CD4-positive, alpha-beta memory T cell (primary cell): ENCODE results near the gene DHRS13. TPM values are rescaled to one million over a fixed set of nuclear protein-coding genes. Genes with fewer than 3 reads are reported as not detected.

Experiments used
- CTCF ChIA-PET: fragments of 350-600 bp; sonication (Branson Sonifier 250); formaldehyde crosslinking; loops from one replicate; lab custom pipeline; 2021; ENCODE audit warnings: inconsistent platforms; ENCODE audit not compliant: partially characterized antibody; lab: Charles Lee
- POLR2A ChIA-PET: fragments of 350-600 bp; sonication (Branson Sonifier 250); formaldehyde crosslinking; loops from one replicate; lab custom pipeline; 2021; ENCODE audit not compliant: partially characterized antibody; lab: Charles Lee
- DNase-seq, 5 donors: peaks; one replicate each; pipeline versions ENCODE4 v3.0.0 to v3.0.0-alpha.2; 2020 to 2022; ENCODE audit warnings: mixed read lengths in 1 of 5
- H3K27ac ChIP-seq: one replicate; pipeline ENCODE4 v1.7.0; 2013; ENCODE audit warnings: low read depth, low read length
- H3K27me3 ChIP-seq: 2 replicates; pipeline ENCODE4 v1.7.0; 2013; ENCODE audit warnings: mild to moderate bottlenecking, low read length, moderate library complexity; ENCODE audit not compliant: insufficient read depth
- H3K36me3 ChIP-seq: 2 replicates; pipeline ENCODE4 v1.7.0; 2013; ENCODE audit warnings: mild to moderate bottlenecking, low read length, moderate library complexity; ENCODE audit not compliant: insufficient read depth
- H3K4me1 ChIP-seq: 2 replicates; pipeline ENCODE4 v1.7.0; 2013; ENCODE audit warnings: mild to moderate bottlenecking, low read length, moderate library complexity; ENCODE audit not compliant: insufficient read depth
- H3K4me3 ChIP-seq, 2 donors: one replicate each; pipeline ENCODE4 v1.7.0; 2013; ENCODE audit warnings: low read length in 2 of 2, mild to moderate bottlenecking in 1 of 2
- H3K9me3 ChIP-seq, 2 donors: one replicate each; pipeline ENCODE4 v1.7.0; 2013; ENCODE audit warnings: low read length in 2 of 2, control low read depth in 1 of 2; ENCODE audit not compliant: control insufficient read depth in 1 of 2
- H3K27ac Mint-ChIP-seq, 7 donors: one replicate each; pipeline ENCODE4 v1.8.0; 2020 to 2021; ENCODE audit warnings: mixed read lengths in 7 of 7, mild to moderate bottlenecking in 6 of 7, inconsistent platforms in 3 of 7, moderate library complexity in 3 of 7
- H3K27me3 Mint-ChIP-seq, 2 donors: one replicate each; pipeline ENCODE4 v1.8.0; 2020 to 2021; ENCODE audit warnings: mixed read lengths in 2 of 2
- H3K36me3 Mint-ChIP-seq, 2 donors: one replicate each; pipeline ENCODE4 v1.8.0; 2020 to 2021; ENCODE audit warnings: mixed read lengths in 2 of 2, inconsistent platforms in 1 of 2, mild to moderate bottlenecking in 1 of 2
- H3K4me1 Mint-ChIP-seq, 4 donors: one replicate each; pipeline ENCODE4 v1.8.0; 2020 to 2021; ENCODE audit warnings: mixed read lengths in 4 of 4, mild to moderate bottlenecking in 1 of 4
- H3K4me3 Mint-ChIP-seq, 8 donors: one replicate each; pipeline ENCODE4 v1.8.0; 2020 to 2021; ENCODE audit warnings: mixed read lengths in 8 of 8, mild to moderate bottlenecking in 7 of 8, moderate library complexity in 6 of 8, inconsistent platforms in 3 of 8
- H3K9me3 Mint-ChIP-seq, 8 donors: one replicate each; pipeline ENCODE4 v1.8.0; 2020 to 2021; ENCODE audit warnings: mixed read lengths in 8 of 8, mild to moderate bottlenecking in 5 of 8, inconsistent platforms in 3 of 8, moderate library complexity in 1 of 8
- intact Hi-C: fragments of 100-400 bp; cut with micrococcal nuclease; formaldehyde crosslinking; loops from one replicate; pipeline ENCODE4 v1.15.1; 2023
- polyA plus RNA-seq, 2 donors: library from polyadenylated mRNA; unstranded; fragments of 300-500 nt; fragmentation: Illumina TruSeq; gene quantifications; one replicate each; pipeline ENCODE4 v1.2.3, GENCODE V29; 2021
- total RNA-seq, 2 experiments: library from RNA; stranded (reverse); gene quantifications; one replicate each; pipeline ENCODE4 v1.2.3, GENCODE V29; 2021

DHRS13 gene
- total RNA-seq: 10 to 100 TPM; 44.6 to 49.6 TPM
- 10 to 100 TPM; 15.1 to 19.6 TPM for polyA plus RNA-seq

GRCh38 chr17:28902819-28903545 is at the start of gene DHRS13:
Gene DHRS13 (minus strand): TSS chr17:28903079. CDS start chr17:28902944, 135 bp downstream.
- H3K4me3 Mint-ChIP-seq: peak within 1 kb of the TSS; percentile 83 to 97 (median 90)

GRCh38 chr17:28951991-28952975 is 49.4 kb upstream of the DHRS13 start:
- no peaks in the 10 kb centered on the region for H3K9me3 ChIP-seq
- no peaks in the 10 kb centered on the region for H3K9me3 Mint-ChIP-seq
- H3K4me3 Mint-ChIP-seq: no peak overlapping the region
- H3K27me3 Mint-ChIP-seq: no peaks in the 10 kb centered on the region
- peaks cover 6 to 21% of the 10 kb centered on the region in 2 donors for H3K36me3 Mint-ChIP-seq
- CTCF ChIA-PET: interaction anchor here (0.7 to 7.4 kb wide), 35 partner anchors 13 to 305 kb away, joined by 3 to 95 read pairs (median 5); partner anchors contain the start of genes DHRS13, FLOT2, NEK8 and PROCA1
- H3K36me3 ChIP-seq: no peaks in the 10 kb centered on the region
- peak overlapping the region; percentile 86 to 92 for H3K4me3 ChIP-seq
- no peak overlapping the region for H3K27ac Mint-ChIP-seq
- H3K4me1 ChIP-seq: peaks cover 29% of the 10 kb centered on the region
- H3K27me3 ChIP-seq: no peaks in the 10 kb centered on the region
- DNase-seq: peak; percentile 94 to 99 (median 99)
- H3K27ac ChIP-seq: peak overlapping the region; percentile 86
- POLR2A ChIA-PET: interaction anchor here (0.6 to 9.9 kb wide), 44 partner anchors 9 to 665 kb away, joined by 3 to 257 read pairs (median 4); partner anchors contain the start of genes ABHD15, BLTP2, DHRS13 and FAM222B
- intact Hi-C loops: loop anchor here (1.0 to 5.0 kb wide), 10 partner anchors 49 to 343 kb away; partner anchors contain the start of genes BLTP2, DHRS13, FAM222B and NEK8
- H3K4me1 Mint-ChIP-seq: peaks cover 12 to 20% (median 18%) of the 10 kb centered on the region in 4 donors

More at GRCh38 chr17:28902819-28903545, at the start of gene DHRS13:
- peaks cover 22% of the 10 kb centered on the region for H3K36me3 ChIP-seq
- H3K4me1 Mint-ChIP-seq: peaks cover 31 to 50% (median 37%) of the 10 kb centered on the region in 4 donors
- H3K27ac ChIP-seq: peak within 1 kb of the TSS; percentile 76
- H3K36me3 Mint-ChIP-seq: peaks cover 21 to 45% of the 10 kb centered on the region in 2 donors
- DNase-seq: peak; percentile 93 to 98 (median 96)
- no peaks in the 10 kb centered on the region for H3K9me3 ChIP-seq
- intact Hi-C loops: loop anchor here (1.0 kb wide), 8 partner anchors 13 to 175 kb away; partner anchors contain the start of genes FAM222B and NEK8
- POLR2A ChIA-PET: interaction anchor here (0.5 to 9.9 kb wide), 15 partner anchors 10 to 191 kb away, joined by 3 to 193 read pairs (median 8); partner anchors contain the start of genes ERAL1, FAM222B, NEK8 and PHF12
- peaks cover 35% of the 10 kb centered on the region for H3K4me1 ChIP-seq
- peak within 1 kb of the TSS; percentile 77 to 95 for H3K4me3 ChIP-seq
- CTCF ChIA-PET: interaction anchor here (0.5 to 4.6 kb wide), 29 partner anchors 9 to 183 kb away, joined by 3 to 48 read pairs (median 5); partner anchors contain the start of genes FAM222B, NEK8, PHF12 and RPL23A
- H3K27me3 ChIP-seq: no peaks in the 10 kb centered on the region
- H3K9me3 Mint-ChIP-seq: no peaks in the 10 kb centered on the region
- no peaks in the 10 kb centered on the region for H3K27me3 Mint-ChIP-seq
- H3K27ac Mint-ChIP-seq: peak within 1 kb of the TSS; percentile 89 to 97 (median 93)

GRCh38 chr17:28951428-28951990 is 48.6 kb upstream of the DHRS13 start, which contains the start of gene PHF12:
Gene PHF12 (minus strand): TSS chr17:28951518. CDS start chr17:28950960, 558 bp downstream.
- H3K27me3 Mint-ChIP-seq: no peaks in the 10 kb centered on the region
- ChIA-PET CTCF (interaction anchor here (0.7 to 7.4 kb wide), 12 partner anchors 14 to 304 kb away, joined by 3 to 95 read pairs (median 10); partner anchors contain the start of genes DHRS13, FLOT2, NEK8 and RPL23A), POLR2A (interaction anchor here (0.7 to 9.9 kb wide), 39 partner anchors 14 to 666 kb away, joined by 3 to 257 read pairs (median 4); partner anchors contain the start of genes ABHD15, BLTP2, DHRS13 and FAM222B)
- peaks cover 16 to 28% (median 23%) of the 10 kb centered on the region in 4 donors for H3K4me1 Mint-ChIP-seq
- peak within 1 kb of the TSS; percentile 94 to 97 (median 97) for H3K27ac Mint-ChIP-seq
- H3K9me3 Mint-ChIP-seq: no peaks in the 10 kb centered on the region
- H3K4me1 ChIP-seq: peaks cover 37% of the 10 kb centered on the region
- H3K36me3 ChIP-seq: no peaks in the 10 kb centered on the region
- H3K27me3 ChIP-seq: no peaks in the 10 kb centered on the region
- DNase-seq: peak; percentile 99 to 100 (median 100)
- intact Hi-C loops: loop anchor here (2.0 to 5.0 kb wide), 3 partner anchors 109 to 304 kb away; partner anchors contain the start of genes BLTP2, FAM222B, SDF2 and SUPT6H
- H3K9me3 ChIP-seq: no peaks in the 10 kb centered on the region
- H3K4me3 ChIP-seq: peak within 1 kb of the TSS; percentile 86 to 94
- H3K4me3 Mint-ChIP-seq: peak within 1 kb of the TSS; percentile 93 to 97 (median 96)
- peak within 1 kb of the TSS; percentile 86 for H3K27ac ChIP-seq
- peaks cover 6 to 24% of the 10 kb centered on the region in 2 donors for H3K36me3 Mint-ChIP-seq

GRCh38 chr17:28950752-28951427 is 48.0 kb upstream of the DHRS13 start:
- Histone ChIP-seq H3K4me3 (peak overlapping the region; percentile 83 to 94), H3K27me3 (no peaks in the 10 kb centered on the region), H3K36me3 (no peaks in the 10 kb centered on the region), H3K4me1 (peaks cover 43% of the 10 kb centered on the region), H3K27ac (peak overlapping the region; percentile 82), H3K9me3 (no peaks in the 10 kb centered on the region)
- no peaks in the 10 kb centered on the region for H3K27me3 Mint-ChIP-seq
- ChIA-PET CTCF (interaction anchor here (1.0 to 7.4 kb wide), 9 partner anchors 25 to 231 kb away, joined by 5 to 95 read pairs (median 15); partner anchors contain the start of genes DHRS13, NEK8, RPL23A and TLCD1), POLR2A (interaction anchor here (0.7 to 9.9 kb wide), 35 partner anchors 14 to 615 kb away, joined by 3 to 257 read pairs (median 10); partner anchors contain the start of genes BLTP2, DHRS13, FAM222B and FLOT2)
- H3K4me3 Mint-ChIP-seq: peak overlapping the region; percentile 93 to 97 (median 96)
- peaks cover 6 to 30% of the 10 kb centered on the region in 2 donors for H3K36me3 Mint-ChIP-seq
- peak overlapping the region; percentile 94 to 97 (median 97) for H3K27ac Mint-ChIP-seq
- intact Hi-C loops: loop anchor here (2.0 to 5.0 kb wide), 3 partner anchors 108 to 304 kb away; partner anchors contain the start of genes BLTP2, FAM222B, SDF2 and SUPT6H
- no peaks in the 10 kb centered on the region for H3K9me3 Mint-ChIP-seq
- H3K4me1 Mint-ChIP-seq: peaks cover 22 to 34% (median 29%) of the 10 kb centered on the region in 4 donors
- no peak for DNase-seq

- H3K9me3 ChIP-seq: no peaks in the 10 kb centered on the region
- no peaks in the 10 kb centered on the region for H3K27me3 Mint-ChIP-seq
- DNase-seq: peak; percentile 56 to 86 (median 63)
- no peaks in the 10 kb centered on the region for H3K36me3 ChIP-seq
- no peaks in the 10 kb centered on the region for H3K9me3 Mint-ChIP-seq
- peaks cover 6 to 35% of the 10 kb centered on the region in 2 donors for H3K36me3 Mint-ChIP-seq
- peak overlapping the region; percentile 94 to 97 (median 97) for H3K27ac Mint-ChIP-seq
- H3K4me1 ChIP-seq: peaks cover 50% of the 10 kb centered on the region
- no peaks in the 10 kb centered on the region for H3K27me3 ChIP-seq
- peak overlapping the region; percentile 93 to 97 (median 96) for H3K4me3 Mint-ChIP-seq
- peaks cover 27 to 41% (median 35%) of the 10 kb centered on the region in 4 donors for H3K4me1 Mint-ChIP-seq
- intact Hi-C loops: loop anchor here (2.0 to 5.0 kb wide), 3 partner anchors 107 to 303 kb away; partner anchors contain the start of genes BLTP2, FAM222B, SDF2 and SUPT6H
- POLR2A ChIA-PET: interaction anchor here (0.5 to 9.9 kb wide), 24 partner anchors 13 to 1243 kb away, joined by 3 to 257 read pairs (median 8); partner anchors contain the start of genes ALDOC, BLTP2, DHRS13 and FAM222B
- peak overlapping the region; percentile 83 to 94 for H3K4me3 ChIP-seq
- CTCF ChIA-PET: interaction anchor here (0.8 to 7.4 kb wide), 10 partner anchors 13 to 222 kb away, joined by 3 to 95 read pairs (median 11); partner anchors contain the start of genes DHRS13, NEK8 and TLCD1
- peak overlapping the region; percentile 82 for H3K27ac ChIP-seq
These were observed 47.3 kb upstream of the DHRS13 start for GRCh38 chr17:28950017-28950751.
